DMS79 treated with DMSO at 0.1 percent for 48 hours (cell line): Measurements from ENCODE around the gene PDPK1.
"Not testable (repeated sequence)": the region's sequence is repeated elsewhere in the genome, so short reads cannot be mapped to it uniquely, and the experiment has no call there.

Experiments
- DNase-seq: peaks from one replicate; lab custom pipeline; 2025; lab: John Stamatoyannopoulos, UW

PDPK1 gene

DNA sequence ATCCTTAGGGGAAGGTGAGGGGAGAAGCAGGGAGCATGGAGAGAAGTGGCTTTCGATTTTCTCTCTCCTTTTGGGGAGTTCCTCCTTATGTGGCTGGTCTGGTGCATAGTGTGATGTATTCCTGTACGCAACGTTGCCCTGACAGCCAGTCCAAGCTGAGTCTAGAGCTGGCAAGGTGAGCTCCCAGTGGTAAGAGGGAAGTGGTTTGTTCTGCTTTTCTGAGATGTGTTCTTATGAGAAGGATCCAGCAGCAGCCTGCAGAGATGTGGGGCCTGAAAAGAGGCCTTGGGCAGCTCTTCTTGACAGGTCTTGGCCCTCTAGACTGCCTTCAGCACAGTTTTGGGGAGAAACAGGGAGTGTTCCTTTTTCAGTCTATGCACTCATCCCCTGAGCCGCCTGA is 3.1 kb downstream of the PDPK1 start:
- DNase-seq, result not testable (repeated sequence)

DNA sequence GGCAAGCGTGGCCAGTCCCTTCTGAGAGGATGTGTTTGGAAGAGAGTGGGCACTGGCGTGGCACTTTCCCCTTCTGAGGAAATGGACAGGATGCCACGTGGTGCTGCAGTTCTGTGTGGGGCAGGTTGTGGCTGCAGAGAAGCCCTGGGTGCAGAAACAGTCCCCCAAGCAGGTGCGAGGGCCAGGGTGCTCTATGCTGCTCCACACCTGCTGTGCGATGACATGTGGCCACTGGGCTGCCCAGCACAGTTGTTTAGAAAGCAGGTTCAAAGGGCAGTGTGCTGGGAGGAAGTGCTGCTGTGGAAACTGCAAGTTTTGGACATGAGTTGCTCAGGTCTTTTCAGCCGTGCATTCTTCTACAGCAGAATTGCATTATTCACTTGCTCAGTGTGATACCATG is 3.6 kb downstream of the PDPK1 start:
- not testable (repeated sequence) for DNase-seq

- not testable (repeated sequence) for DNase-seq
Observed at GRCh38 chr16:2543771-2544170, 6.0 kb downstream of the PDPK1 start.

DNA sequence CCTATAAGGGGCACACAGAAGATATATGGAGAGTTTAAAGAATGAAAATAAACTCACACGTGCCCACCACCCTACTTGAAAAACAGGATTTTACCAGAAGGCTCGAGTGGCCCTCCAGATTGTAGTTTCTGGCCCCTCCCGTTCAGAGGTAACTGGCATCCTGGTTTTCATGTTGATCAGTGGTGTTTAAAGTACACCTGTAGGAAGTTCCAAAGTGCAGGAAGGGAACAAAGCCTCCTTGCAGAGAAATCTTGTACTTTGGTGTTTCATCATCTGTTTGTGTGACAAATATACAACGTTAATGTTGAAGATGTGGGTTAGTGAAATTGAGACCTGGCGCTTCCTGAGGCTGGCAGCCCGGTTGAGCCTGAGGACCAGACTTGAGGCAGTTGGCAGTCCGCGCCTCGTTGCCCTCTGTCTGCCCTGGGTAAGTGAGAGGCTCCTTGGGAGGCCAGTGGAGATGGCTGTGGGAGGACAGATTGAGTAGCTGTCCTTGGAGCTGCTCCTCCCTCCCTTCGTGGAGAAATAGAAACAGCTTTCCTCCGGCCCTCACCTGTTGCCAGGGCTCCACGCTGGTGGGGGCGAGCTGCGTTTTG is 12.6 kb downstream of the PDPK1 start:
- DNase-seq, result not testable (repeated sequence)

DNA sequence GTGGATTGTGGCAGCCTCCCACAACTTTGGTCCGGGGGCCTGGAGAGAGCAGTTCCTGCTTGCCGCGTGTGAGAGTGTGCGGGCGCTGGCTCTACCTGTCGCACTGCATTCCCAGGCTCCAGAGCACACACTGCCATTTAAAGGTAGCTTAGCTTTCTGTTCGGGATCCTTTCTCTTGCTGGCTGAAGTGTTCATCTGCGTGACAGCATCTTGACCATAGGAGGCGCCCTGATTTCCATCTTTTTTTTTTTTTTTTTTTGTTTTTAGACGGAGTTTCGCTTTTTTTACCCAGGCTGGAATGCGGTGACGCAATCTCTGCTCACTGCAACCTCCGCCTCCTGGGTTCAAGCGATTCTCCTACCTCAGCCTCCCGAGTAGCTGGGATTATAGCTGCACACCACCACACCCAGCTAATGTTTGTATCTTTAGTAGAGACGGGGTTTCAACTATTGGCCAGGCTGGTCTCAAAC is 13.6 kb downstream of the PDPK1 start:
- DNase-seq, result not testable (repeated sequence)

GRCh38 chr16:2554709-2555425 is 17.0 kb downstream of the PDPK1 start:
- DNase-seq, result not testable (repeated sequence)

- DNase-seq, result not testable (repeated sequence)
Observed at GRCh38 chr16:2557150-2557549, 19.3 kb downstream of the PDPK1 start.

DNA sequence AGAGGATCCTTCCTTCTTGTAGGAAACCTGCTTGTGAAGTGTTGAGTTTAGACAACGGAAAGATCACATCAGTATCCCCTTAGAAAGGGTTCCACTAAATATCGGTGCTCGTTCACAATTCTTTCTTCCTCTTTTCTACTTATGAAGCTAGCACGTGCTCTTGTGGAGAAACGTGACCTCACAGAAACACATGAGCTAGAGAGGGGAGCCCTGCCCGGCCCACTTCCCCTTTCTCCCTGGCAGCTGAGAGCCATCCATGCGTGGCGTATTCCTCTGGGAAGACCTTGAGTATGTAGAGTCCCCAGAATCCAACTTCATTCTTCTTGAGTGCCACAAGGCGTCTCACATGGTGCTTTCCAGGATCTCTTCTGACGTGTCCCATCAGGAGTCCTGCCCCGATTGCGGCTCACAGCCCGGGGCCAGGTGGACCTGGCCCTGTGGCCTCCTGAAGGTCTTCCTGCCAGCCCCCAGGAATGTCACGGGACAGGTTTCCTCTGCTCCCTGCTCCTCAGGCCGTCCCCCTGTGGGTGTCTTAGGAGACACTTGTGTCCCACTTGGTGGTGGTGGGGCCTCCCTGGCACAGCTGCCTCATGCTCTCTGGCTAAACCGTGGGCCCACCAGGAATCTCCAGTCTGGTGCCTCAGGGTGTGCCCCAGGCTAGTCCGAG is 22.4 kb downstream of the PDPK1 start:
- not testable (repeated sequence) for DNase-seq

DNA sequence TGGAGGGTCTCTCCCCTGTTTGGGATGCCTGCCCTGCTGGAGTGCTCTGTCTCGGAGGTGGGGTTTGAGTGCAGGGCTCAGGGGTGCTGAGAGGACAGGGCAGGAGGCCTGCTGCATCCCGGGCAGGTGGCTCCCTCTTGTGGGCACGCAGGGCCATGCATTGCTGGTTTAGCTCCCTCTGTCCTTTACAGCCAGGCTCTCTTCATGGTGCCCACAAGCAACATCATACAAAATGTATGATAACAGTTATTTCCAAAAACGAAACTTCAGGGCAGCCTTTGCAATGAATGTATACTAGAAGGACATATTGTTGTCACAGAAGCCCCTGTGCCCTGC is 22.9 kb downstream of the PDPK1 start:
- DNase-seq, result not testable (repeated sequence)

DNA sequence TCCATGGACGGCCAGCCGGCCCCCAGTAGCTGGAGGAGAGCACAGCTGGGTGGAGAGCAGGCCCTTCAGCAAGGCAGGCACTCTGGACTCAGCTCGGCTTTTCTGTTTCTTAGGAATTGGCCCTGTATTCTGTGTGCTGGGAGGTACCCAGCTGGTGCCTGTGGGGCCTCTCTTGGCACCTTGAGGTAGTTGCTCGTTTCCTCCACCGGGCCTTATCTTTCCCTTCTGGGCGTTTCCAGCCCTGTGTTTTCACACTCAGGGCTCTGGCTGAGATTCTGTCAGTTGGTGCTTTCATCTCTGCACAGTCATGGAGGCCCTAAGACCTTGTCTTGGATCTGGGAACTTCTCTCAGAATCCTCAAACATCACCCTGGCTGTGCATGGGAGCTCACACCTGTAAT is 29.7 kb downstream of the PDPK1 start:
- not testable (repeated sequence) for DNase-seq

DNA sequence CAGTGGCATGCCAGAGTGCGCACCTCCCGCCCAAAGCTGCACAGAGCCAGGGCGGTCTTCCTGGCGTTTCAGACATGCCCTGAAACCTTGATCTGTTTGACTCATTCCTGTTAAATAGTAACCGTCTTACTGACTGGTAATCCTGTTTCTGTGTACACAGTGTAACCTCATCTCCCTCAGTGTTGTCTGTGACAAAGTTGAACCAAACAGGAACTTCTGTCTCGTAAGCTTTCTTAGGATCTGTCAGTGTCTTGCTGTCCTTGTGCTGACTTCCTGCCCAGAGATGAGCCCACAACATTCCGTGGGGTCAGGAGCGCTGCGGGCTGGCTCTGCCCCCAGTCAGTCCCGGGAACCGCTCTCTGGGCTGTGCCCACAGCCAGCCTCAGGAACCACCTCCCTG is 30.8 kb downstream of the PDPK1 start:
- not testable (repeated sequence) for DNase-seq

GRCh38 chr16:2572704-2573103 is 34.9 kb downstream of the PDPK1 start:
- DNase-seq, result not testable (repeated sequence)

GRCh38 chr16:2575839-2576238 is 38.0 kb downstream of the PDPK1 start:
- not testable (repeated sequence) for DNase-seq

- not testable (repeated sequence) for DNase-seq
Observed at GRCh38 chr16:2577044-2577443, 39.2 kb downstream of the PDPK1 start.

DNA sequence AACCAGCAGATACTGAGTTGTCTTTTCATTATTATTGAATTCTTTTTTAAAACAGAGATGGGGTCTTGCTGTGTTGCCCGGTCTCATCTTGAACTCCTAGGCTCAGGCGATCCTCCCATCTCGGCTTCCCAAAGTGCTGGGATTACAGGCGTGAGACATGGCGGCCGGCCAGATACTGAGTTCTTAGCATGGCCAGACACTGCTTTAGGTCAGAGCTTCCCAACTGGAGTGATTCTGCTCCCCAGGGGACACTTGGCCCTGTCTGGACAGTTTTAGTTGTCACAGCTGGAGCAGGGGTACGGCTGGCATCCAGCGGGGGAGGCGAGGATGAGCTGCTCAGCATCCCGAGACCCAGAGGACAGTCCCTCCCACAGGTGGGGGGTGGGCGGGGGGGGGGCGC is 41.1 kb downstream of the PDPK1 start:
- not testable (repeated sequence) for DNase-seq

GRCh38 chr16:2580143-2580542 is 42.3 kb downstream of the PDPK1 start:
- not testable (repeated sequence) for DNase-seq

- not testable (repeated sequence) for DNase-seq
Observed at GRCh38 chr16:2580818-2581217, 43.0 kb downstream of the PDPK1 start.

- no peak for DNase-seq
Observed at GRCh38 chr16:2584729-2585650, 47.2 kb downstream of the PDPK1 start.

GRCh38 chr16:2585651-2586081 is 47.8 kb downstream of the PDPK1 start:
- no peak for DNase-seq

GRCh38 chr16:2586241-2586640 is 48.4 kb downstream of the PDPK1 start:
- DNase-seq, result no peak

- DNase-seq, result no peak
Observed at GRCh38 chr16:2586901-2587480, 49.2 kb downstream of the PDPK1 start.
